GM12873 (cell line): ENCODE data around the gene FRMD4B.

Experiments used
- CTCF ChIP-seq: IDR thresholded peaks from 2 replicates; pipeline ENCODE4 v1.5.1; 2012; ENCODE audit warnings: low read depth, mild to moderate bottlenecking, moderate library complexity, low read length, control low read depth; ENCODE audit not compliant: insufficient read depth; ENCODE audit errors: missing control alignments

Gene FRMD4B

GRCh38 chr3:69400683-69401082 is 14.8 kb upstream of the FRMD4B start:
- TF ChIP-seq CTCF = no peak

- TF ChIP-seq CTCF = no peak
Measured at GRCh38 chr3:69392850-69393249, 7.0 kb upstream of the FRMD4B start.

GRCh38 chr3:69392415-69392814 is 6.5 kb upstream of the FRMD4B start:
- TF ChIP-seq CTCF = no peak

GRCh38 chr3:69391554-69391953 is 5.7 kb upstream of the FRMD4B start:
- no peak for TF ChIP-seq CTCF

- no peak for TF ChIP-seq CTCF
Measured at GRCh38 chr3:69390771-69391170, 4.9 kb upstream of the FRMD4B start.

GRCh38 chr3:69389520-69390248 is 3.8 kb upstream of the FRMD4B start:
- no peak for TF ChIP-seq CTCF

GRCh38 chr3:69388241-69388640 is 2.4 kb upstream of the FRMD4B start:
- TF ChIP-seq CTCF = no peak
